Measurements from ENCODE around the gene KIF3A.

Gene KIF3A

DNA sequence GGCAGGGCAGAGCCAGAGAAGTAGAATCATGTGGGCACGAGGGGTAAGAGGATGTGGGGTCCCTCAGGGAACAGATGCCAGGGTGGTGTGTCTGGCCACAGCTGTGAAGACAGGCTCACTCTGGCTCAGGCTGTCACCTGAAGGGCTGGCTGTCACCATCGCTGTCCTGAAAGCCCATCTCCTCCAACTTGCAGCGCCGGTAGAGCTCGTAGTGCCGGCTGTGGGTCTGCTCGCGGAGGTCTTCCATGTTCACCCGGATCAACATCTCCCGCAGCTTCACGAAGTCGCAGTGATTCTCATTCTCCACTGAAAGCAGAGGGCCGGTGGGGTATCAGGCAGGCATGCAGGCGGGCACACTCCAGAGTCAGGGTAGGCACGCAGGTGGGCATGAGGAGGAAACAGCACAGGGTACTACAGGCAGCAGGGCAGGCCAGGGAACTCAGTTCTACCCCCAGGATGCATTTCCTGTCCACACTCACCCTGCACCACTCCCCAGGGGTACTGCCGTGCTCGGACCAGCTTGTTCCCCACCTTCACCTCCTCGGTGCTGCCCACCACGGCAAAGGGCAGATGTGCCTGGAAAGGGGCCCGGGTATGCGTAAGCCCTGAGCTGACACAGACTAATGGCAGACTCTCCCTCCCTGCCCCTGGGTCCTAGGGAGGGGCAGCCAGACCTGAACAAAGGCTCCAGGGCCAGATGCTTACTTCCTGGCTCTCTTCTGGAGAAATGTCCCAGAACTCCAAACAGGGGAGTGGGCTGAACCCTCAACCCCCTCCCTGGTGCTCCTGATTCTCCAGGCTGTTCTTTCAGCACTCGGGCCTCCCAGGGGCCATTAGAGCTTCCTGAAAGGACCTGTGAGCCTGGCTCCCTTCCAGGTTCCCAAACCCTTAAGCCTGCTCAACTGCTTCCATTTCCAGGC is 24.2 kb upstream of the KIF3A start:
- TF ChIP-seq, protein P1, sequence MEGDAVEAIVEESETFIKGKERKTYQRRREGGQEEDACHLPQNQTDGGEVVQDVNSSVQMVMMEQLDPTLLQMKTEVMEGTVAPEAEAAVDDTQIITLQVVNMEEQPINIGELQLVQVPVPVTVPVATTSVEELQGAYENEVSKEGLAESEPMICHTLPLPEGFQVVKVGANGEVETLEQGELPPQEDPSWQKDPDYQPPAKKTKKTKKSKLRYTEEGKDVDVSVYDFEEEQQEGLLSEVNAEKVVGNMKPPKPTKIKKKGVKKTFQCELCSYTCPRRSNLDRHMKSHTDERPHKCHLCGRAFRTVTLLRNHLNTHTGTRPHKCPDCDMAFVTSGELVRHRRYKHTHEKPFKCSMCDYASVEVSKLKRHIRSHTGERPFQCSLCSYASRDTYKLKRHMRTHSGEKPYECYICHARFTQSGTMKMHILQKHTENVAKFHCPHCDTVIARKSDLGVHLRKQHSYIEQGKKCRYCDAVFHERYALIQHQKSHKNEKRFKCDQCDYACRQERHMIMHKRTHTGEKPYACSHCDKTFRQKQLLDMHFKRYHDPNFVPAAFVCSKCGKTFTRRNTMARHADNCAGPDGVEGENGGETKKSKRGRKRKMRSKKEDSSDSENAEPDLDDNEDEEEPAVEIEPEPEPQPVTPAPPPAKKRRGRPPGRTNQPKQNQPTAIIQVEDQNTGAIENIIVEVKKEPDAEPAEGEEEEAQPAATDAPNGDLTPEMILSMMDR (IDR thresholded peaks at IDR 0.05) = no peak
- Histone ChIP-seq H3K27ac (no peak overlapping the region), H3K79me2 (peaks cover 7% of the 10 kb centered on the region), H3K4me3 (ENCODE audit: low read depth, low read length) (no peak overlapping the region), H2AFZ (no peak overlapping the region), H3K4me1 (no peaks in the 10 kb centered on the region), H3K9me3 (ENCODE audit: control insufficient read depth, low read length) (no peaks in the 10 kb centered on the region), H3K36me3 (ENCODE audit: control insufficient read depth, insufficient read depth, low read length) (no peaks in the 10 kb centered on the region), H3K27me3 (ENCODE audit: control insufficient read depth, insufficient read depth, low read length) (no peaks in the 10 kb centered on the region), H3K9ac (no peak overlapping the region), H3K4me2 (ENCODE audit: low read length) (no peak overlapping the region)

DNA sequence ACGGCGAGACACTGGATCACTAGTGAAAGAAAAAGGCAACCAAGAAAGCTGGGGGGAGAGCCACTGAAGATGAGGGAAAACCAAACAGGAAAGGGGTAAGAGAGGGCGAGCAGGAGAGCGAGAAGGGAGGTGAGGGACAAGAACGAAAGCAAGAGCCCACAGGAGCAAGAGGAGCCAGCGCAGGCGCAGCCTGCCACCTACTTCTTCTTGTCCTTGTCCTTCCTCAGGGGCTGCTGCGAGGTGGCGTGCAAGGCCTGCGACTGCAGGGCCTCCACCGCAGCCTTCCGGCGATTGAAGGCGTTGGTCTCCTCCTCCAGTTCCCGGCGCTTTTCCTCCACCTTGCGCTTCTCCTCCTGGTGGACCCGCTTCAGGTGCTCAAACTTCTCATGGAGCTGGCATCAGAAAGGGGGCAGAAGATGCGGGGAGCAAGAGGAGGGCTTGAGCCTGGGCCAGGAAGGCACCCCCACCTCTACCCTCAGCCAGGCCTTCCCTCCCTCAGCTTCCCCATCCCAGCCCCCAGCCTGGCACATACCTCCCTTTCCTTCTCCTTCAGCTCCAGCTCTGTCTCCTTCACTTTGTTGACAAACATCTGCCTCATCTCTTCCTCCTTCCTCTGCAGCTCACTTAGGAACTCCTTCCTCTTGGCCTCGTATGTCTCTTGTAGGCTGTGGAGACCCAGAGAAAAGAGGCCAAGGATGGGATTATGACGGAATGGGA is 23.4 kb upstream of the KIF3A start:
- no peak overlapping the region for H3K4me3 ChIP-seq (ENCODE audit: low read depth, low read length)
- H3K36me3 ChIP-seq (ENCODE audit: control insufficient read depth, insufficient read depth, low read length) = no peaks in the 10 kb centered on the region
- H3K27ac ChIP-seq = no peak overlapping the region

DNA sequence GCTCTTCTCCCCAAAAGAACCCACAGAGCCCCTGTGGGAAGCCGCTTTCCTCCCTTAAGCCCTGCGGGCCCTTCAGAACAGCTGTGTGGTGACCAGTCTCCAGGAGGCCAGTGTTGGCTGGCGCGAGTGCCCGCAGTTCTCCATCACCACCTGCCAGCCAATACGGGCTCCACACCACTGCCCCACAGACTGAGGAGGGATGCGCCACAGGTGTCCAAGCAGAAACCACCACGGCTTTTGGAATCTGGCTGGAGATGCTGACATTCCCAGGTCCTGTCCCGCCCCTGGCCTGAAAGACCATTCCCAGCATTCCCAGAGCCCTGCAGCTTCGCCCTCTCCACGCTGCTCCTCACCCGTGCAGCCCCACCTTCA is 22.7 kb upstream of the KIF3A start:
- H3K36me3 ChIP-seq (ENCODE audit: control insufficient read depth, insufficient read depth, low read length) = no peaks in the 10 kb centered on the region
- no peaks in the 10 kb centered on the region for H3K4me1 ChIP-seq
- H3K9ac ChIP-seq = no peak overlapping the region
- no peaks in the 10 kb centered on the region for H3K9me3 ChIP-seq (ENCODE audit: control insufficient read depth, low read length)
- H3K27ac ChIP-seq = no peak overlapping the region
- no peak overlapping the region for H3K4me2 ChIP-seq (ENCODE audit: low read length)
- no peaks in the 10 kb centered on the region for H3K79me2 ChIP-seq
- TF ChIP-seq, protein P1 (IDR thresholded peaks at IDR 0.05) = no peak
- no peak overlapping the region for H3K4me3 ChIP-seq (ENCODE audit: low read depth, low read length)
- H2AFZ ChIP-seq = no peak overlapping the region
- H3K27me3 ChIP-seq (ENCODE audit: control insufficient read depth, insufficient read depth, low read length) = no peaks in the 10 kb centered on the region

More for the DNA sequence above, 23.4 kb upstream of the KIF3A start:
- Histone ChIP-seq H3K4me1 (no peaks in the 10 kb centered on the region), H3K4me2 (ENCODE audit: low read length) (no peak overlapping the region), H3K9ac (no peak overlapping the region), H3K79me2 (peaks cover 3% of the 10 kb centered on the region), H2AFZ (no peak overlapping the region), H3K9me3 (ENCODE audit: control insufficient read depth, low read length) (no peaks in the 10 kb centered on the region), H3K27me3 (ENCODE audit: control insufficient read depth, insufficient read depth, low read length) (no peaks in the 10 kb centered on the region)
- TF ChIP-seq, protein P1 (IDR thresholded peaks at IDR 0.05) = no peak

DNA sequence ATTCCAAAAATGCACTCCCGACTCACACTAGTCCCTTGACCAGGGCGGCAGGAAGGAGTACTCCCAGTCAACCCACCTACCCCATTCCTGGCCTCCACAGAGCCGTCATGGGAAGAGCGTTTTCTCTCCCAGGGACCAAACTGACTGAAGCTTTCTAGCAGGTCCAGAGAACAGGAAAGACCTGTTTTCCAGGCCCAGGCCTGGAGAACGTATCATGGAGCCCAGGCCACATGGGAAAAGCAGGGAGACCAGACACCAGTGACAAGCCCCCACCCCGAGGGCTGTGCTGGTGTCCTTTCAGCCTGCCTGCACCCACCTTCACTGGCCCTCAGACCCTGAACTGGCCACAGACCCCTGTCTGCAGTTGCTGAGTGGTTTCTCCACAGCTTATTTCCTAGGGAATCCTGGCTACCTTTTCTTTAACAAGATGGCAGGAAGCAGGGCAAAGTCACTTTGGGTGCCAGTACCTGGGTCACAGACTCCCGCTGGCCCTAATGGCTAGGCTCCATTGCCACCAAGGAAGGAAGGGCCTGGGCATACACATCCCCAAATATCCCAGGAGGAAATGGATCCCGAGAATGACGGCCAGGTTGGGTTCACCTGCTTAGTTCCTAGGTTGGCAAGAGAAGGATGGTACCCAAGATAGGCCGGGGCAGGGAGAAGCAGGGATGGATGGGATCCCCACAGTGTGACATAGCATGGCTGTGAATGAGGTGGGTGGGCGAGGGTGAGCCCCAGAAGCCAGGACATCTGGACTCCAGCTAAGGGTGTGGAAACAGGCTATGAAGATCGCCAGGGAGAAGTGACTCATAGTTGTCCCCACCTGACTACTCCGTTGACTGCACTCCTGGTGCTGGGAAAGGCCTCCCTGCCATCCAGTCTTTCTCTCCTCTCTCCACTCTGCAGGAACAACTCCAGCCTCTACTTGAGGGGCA is 22.0 kb upstream of the KIF3A start:
- Histone ChIP-seq H3K9me3 (ENCODE audit: control insufficient read depth, low read length) (no peaks in the 10 kb centered on the region), H2AFZ (no peak overlapping the region)
- TF ChIP-seq, protein P1 (IDR thresholded peaks at IDR 0.05) = no peak

More for the DNA sequence above, 22.0 kb upstream of the KIF3A start:
- Histone ChIP-seq H3K36me3 (ENCODE audit: control insufficient read depth, insufficient read depth, low read length) (no peaks in the 10 kb centered on the region), H3K4me3 (ENCODE audit: low read depth, low read length) (no peak overlapping the region), H3K4me1 (no peaks in the 10 kb centered on the region), H3K79me2 (no peaks in the 10 kb centered on the region), H3K4me2 (ENCODE audit: low read length) (no peak overlapping the region), H3K27ac (no peak overlapping the region), H3K27me3 (ENCODE audit: control insufficient read depth, insufficient read depth, low read length) (no peaks in the 10 kb centered on the region), H3K9ac (no peak overlapping the region)

Data from parathyroid adenoma (tissue), 2 donors.